PC-9 (cell line): Measurements from ENCODE around the gene CBX1. TPM values are rescaled to one million over a fixed set of nuclear protein-coding genes. Genes with fewer than 3 reads are reported as not detected.

Source experiments
- BruUV-seq: library from RNA; stranded (reverse); fragments of 400-500 nt; replicated peaks from 2 replicates; lab custom pipeline; 2021; lab: Mats Ljungman, UMichigan
- CTCF ChIA-PET: fragments of 300-600 bp; sonication (Branson Sonifier 250); formaldehyde crosslinking; loops from one replicate; lab custom pipeline; 2022; ENCODE audit warnings: antibody characterized with exemption; lab: Charles Lee
- POLR2A ChIA-PET: fragments of 300-600 bp; sonication (Branson Sonifier 250); formaldehyde crosslinking; loops from one replicate; lab custom pipeline; 2022; ENCODE audit warnings: antibody characterized with exemption; ENCODE audit not compliant: unreplicated experiment; lab: Charles Lee
- DNase-seq, 2 experiments: peaks; one replicate each; pipeline versions ENCODE4 v3.0.0 to v3.0.0-alpha.2; 2015 to 2022; ENCODE audit warnings: mixed read lengths in 1 of 2
- H2AFZ ChIP-seq: fragments of 200-600 bp; sonication (generic); 2 replicates; pipeline ENCODE4 v1.8.1; 2017; ENCODE audit warnings: antibody characterized with exemption
- H3F3A ChIP-seq: fragments of 200-600 bp; sonication (generic); 2 replicates; pipeline ENCODE4 v1.8.1; 2017; ENCODE audit warnings: antibody characterized with exemption, mild to moderate bottlenecking, low read depth; ENCODE audit not compliant: insufficient read depth
- H3K27ac ChIP-seq: fragments of 200-600 bp; sonication (generic); 2 replicates; pipeline ENCODE4 v1.6.1; 2016; ENCODE audit warnings: mixed run types
- H3K27me3 ChIP-seq: fragments of 200-600 bp; sonication (generic); 2 replicates; pipeline ENCODE4 v1.6.1; 2016; ENCODE audit warnings: low read depth, mixed run types; ENCODE audit not compliant: insufficient read depth
- H3K36me3 ChIP-seq: fragments of 200-600 bp; sonication (generic); 2 replicates; pipeline ENCODE4 v1.6.1; 2016; ENCODE audit warnings: low read depth, mixed run types
- H3K4me1 ChIP-seq: fragments of 200-600 bp; sonication (generic); replicated peaks from 2 replicates; pipeline ENCODE4 v1.6.1; 2016; ENCODE audit warnings: mixed run types; ENCODE audit not compliant: insufficient read depth
- H3K4me2 ChIP-seq: fragments of 200-600 bp; sonication (generic); 2 replicates; pipeline ENCODE4 v1.6.1; 2017; ENCODE audit warnings: mixed run types
- H3K4me3 ChIP-seq: fragments of 200-600 bp; sonication (generic); 2 replicates; pipeline ENCODE4 v1.6.1; 2016; ENCODE audit warnings: mixed run types
- H3K79me2 ChIP-seq: fragments of 200-600 bp; sonication (generic); 2 replicates; pipeline ENCODE4 v1.6.1; 2017; ENCODE audit warnings: low read depth, mixed run types
- H3K9me2 ChIP-seq: fragments of 200-600 bp; sonication (generic); 2 replicates; pipeline ENCODE4 v1.8.1; 2017; ENCODE audit warnings: mild to moderate bottlenecking; ENCODE audit not compliant: insufficient read depth
- H3K9me3 ChIP-seq: fragments of 200-600 bp; sonication (generic); 2 replicates; pipeline ENCODE4 v1.8.1; 2016; ENCODE audit warnings: low read depth; ENCODE audit not compliant: insufficient read depth
- H4K20me1 ChIP-seq: fragments of 200-600 bp; sonication (generic); 2 replicates; pipeline ENCODE4 v1.8.1; 2017; ENCODE audit not compliant: insufficient read depth
- EZH2 ChIP-seq: fragments of 200-600 bp; sonication (generic); IDR thresholded peaks from 2 replicates; pipeline ENCODE4 v1.8.0; 2017; ENCODE audit warnings: antibody characterized with exemption, low read depth
- intact Hi-C: fragments of 100-400 bp; cut with micrococcal nuclease; formaldehyde crosslinking; loops from one replicate; pipeline ENCODE4 v1.10.0; 2022; ENCODE audit not compliant: unreplicated experiment
- total RNA-seq: library from RNA; stranded (reverse); gene quantifications from 2 replicates; pipeline ENCODE4 v1.2.3, GENCODE V29; 2021
- TF ChIP-seq, protein P1 (sequence below): fragments of 200-600 bp; sonication (generic); conservative IDR thresholded peaks from 2 replicates; pipeline ENCODE4 v1.6.1; 2017; ENCODE audit warnings: mixed run types, antibody characterized with exemption, mild to moderate bottlenecking, moderate library complexity

CBX1 gene
- total RNA-seq, 1 experiment from 2014 or later = 93.9 TPM

DNA sequence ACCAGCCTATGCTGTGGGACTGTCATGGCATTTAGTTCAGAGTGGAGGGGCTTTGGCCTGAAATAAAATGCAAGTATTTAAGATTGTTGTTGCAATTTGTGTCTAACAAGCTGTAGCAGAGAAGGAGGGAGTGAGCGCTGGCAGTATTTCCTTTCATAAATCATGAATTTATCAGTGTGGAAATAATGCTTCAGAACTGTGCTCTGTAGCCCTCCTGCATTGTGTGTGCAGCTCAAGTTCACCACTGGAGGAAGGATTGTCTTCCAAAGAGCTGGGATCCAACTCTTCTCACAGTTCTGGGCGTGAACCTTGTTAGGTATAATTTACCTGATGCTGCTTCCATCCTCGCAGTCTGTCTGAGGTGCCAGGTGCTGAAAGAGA is 21.4 kb upstream of the CBX1 start:
- no TSS peak for BruUV-seq
- no peak for DNase-seq
- Histone ChIP-seq H3F3A (no peaks in the 10 kb centered on the region; the same call in 1 of the 2 replicates), H2AFZ (no peak overlapping the region), H3K27ac (no peak overlapping the region), H3K9me2 (no peaks in the 10 kb centered on the region), H4K20me1 (no peaks in the 10 kb centered on the region), H3K9me3 (no peaks in the 10 kb centered on the region), H3K4me1 (peaks cover 10% of the 10 kb centered on the region), H3K27me3 (no peaks in the 10 kb centered on the region), H3K36me3 (peaks cover 16% of the 10 kb centered on the region), H3K4me2 (no peak overlapping the region), H3K79me2 (no peaks in the 10 kb centered on the region), H3K4me3 (no peak overlapping the region)
- intact Hi-C loops = no loop called here
- ChIA-PET CTCF (no interaction called here), POLR2A (interaction anchor here (0.6 kb wide), 1 partner anchor 15 kb away, joined by 3 read pairs; no protein-coding TSS in a partner anchor)
- TF ChIP-seq, protein P1, sequence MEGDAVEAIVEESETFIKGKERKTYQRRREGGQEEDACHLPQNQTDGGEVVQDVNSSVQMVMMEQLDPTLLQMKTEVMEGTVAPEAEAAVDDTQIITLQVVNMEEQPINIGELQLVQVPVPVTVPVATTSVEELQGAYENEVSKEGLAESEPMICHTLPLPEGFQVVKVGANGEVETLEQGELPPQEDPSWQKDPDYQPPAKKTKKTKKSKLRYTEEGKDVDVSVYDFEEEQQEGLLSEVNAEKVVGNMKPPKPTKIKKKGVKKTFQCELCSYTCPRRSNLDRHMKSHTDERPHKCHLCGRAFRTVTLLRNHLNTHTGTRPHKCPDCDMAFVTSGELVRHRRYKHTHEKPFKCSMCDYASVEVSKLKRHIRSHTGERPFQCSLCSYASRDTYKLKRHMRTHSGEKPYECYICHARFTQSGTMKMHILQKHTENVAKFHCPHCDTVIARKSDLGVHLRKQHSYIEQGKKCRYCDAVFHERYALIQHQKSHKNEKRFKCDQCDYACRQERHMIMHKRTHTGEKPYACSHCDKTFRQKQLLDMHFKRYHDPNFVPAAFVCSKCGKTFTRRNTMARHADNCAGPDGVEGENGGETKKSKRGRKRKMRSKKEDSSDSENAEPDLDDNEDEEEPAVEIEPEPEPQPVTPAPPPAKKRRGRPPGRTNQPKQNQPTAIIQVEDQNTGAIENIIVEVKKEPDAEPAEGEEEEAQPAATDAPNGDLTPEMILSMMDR = no peak
- no peak for TF ChIP-seq EZH2

DNA sequence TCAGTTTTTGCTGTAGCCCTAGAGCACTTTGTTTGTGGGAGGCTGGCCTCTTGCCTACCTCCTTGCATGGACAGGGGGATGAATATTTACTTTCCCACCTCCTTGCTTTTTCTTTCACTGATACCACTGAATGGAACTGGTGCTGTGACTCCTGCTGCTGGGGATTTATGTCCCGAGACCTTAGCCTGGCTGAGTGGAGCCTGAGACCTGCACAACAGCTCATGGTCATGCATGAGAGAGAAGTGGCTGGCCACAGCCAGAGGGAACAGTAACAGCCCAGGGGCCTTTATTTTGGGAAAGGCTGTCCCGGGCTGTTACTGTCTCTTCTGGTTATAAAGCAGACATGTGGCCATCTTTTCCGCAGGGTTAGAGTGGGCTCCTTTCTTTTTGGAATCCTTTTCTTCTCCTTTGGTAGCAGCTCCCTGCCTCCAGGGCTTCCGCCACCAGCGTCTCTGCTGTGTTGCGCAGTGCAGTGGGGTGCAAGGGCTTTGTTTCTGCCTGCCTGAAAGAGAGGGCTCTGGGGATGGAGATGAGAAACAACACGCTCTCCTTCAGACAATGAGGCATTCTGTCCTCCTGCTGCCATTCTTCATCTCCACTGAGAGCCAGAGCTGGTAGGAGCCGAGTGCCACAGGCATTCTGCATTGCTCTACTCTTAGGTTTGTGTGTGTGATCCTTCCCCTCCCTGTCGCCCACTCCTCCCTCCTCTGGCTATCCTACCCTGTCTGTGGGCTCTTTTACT is 20.8 kb upstream of the CBX1 start:
- Histone ChIP-seq H3K4me3 (no peak overlapping the region), H3K9me2 (no peaks in the 10 kb centered on the region), H2AFZ (no peak overlapping the region), H3K79me2 (no peaks in the 10 kb centered on the region), H3F3A (no peaks in the 10 kb centered on the region), H3K27ac (no peak overlapping the region), H3K9me3 (no peaks in the 10 kb centered on the region), H3K36me3 (peaks cover 16% of the 10 kb centered on the region), H4K20me1 (no peaks in the 10 kb centered on the region), H3K4me2 (no peak overlapping the region), H3K4me1 (peaks cover 5% of the 10 kb centered on the region), H3K27me3 (no peaks in the 10 kb centered on the region)
- no peak for TF ChIP-seq EZH2
- TF ChIP-seq, protein P1 = no peak
- ChIA-PET POLR2A (no interaction called here), CTCF (no interaction called here)
- BruUV-seq = no TSS peak
- no peak for DNase-seq
- intact Hi-C loops = no loop called here

DNA sequence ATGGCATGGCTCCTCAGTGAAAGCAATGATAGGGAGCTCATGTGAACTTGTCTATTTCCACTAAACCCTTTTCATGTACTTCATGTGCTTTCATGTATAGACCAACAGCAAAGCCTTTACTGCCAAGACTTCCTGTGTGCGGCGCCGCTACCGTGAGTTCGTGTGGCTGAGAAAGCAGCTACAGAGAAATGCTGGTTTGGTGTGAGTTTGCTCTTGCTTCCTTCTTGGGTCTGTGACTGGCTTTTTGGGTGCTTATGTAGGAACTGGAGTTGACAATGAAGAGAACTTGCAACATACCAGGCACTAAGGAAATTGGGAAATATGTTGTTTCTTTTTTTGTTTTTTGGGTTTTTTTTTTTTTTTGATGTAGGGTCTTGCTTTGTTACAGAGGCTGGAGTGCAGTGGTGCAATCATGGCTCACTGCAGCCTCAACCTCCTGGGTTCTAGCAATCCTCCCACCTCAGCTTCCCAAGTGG is 12.0 kb upstream of the CBX1 start:
- TF ChIP-seq EZH2 = no peak
- TF ChIP-seq, protein P1 = no peak
- peaks cover 8% of the 10 kb centered on the region for H3K4me1 ChIP-seq
- H3K27me3 ChIP-seq = no peaks in the 10 kb centered on the region
- no peak overlapping the region for H3K4me3 ChIP-seq
- H3K4me2 ChIP-seq = no peak overlapping the region
- DNase-seq = no peak
- ChIA-PET CTCF (no interaction called here), POLR2A (no interaction called here)
- no peaks in the 10 kb centered on the region for H3K9me3 ChIP-seq
- no peak overlapping the region for H2AFZ ChIP-seq
- H3K36me3 ChIP-seq = no peaks in the 10 kb centered on the region
- H3K79me2 ChIP-seq = peaks cover 37% of the 10 kb centered on the region
- H3K27ac ChIP-seq = no peak overlapping the region
- no TSS peak for BruUV-seq
- peaks cover 14% of the 10 kb centered on the region for H3F3A ChIP-seq
- intact Hi-C loops = no loop called here
- H4K20me1 ChIP-seq = no peaks in the 10 kb centered on the region; the same call in 1 of the 2 replicates
- no peaks in the 10 kb centered on the region for H3K9me2 ChIP-seq
